HG02610 (cell line): ENCODE measurements around the gene CPVL.

Source experiments
- ATAC-seq: cut with Tn5 transposase; IDR thresholded peaks from one replicate; pipeline ENCODE4 v1.9.1; 2021; ENCODE audit warnings: mild to moderate bottlenecking, moderate library complexity; ENCODE audit not compliant: unreplicated experiment

CPVL gene

GRCh38 chr7:29053105-29053872 lies 93.0 kb downstream of the CPVL start:
- no peak for ATAC-seq

GRCh38 chr7:29046978-29047377 lies 99.4 kb downstream of the CPVL start:
- ATAC-seq, result no peak

DNA sequence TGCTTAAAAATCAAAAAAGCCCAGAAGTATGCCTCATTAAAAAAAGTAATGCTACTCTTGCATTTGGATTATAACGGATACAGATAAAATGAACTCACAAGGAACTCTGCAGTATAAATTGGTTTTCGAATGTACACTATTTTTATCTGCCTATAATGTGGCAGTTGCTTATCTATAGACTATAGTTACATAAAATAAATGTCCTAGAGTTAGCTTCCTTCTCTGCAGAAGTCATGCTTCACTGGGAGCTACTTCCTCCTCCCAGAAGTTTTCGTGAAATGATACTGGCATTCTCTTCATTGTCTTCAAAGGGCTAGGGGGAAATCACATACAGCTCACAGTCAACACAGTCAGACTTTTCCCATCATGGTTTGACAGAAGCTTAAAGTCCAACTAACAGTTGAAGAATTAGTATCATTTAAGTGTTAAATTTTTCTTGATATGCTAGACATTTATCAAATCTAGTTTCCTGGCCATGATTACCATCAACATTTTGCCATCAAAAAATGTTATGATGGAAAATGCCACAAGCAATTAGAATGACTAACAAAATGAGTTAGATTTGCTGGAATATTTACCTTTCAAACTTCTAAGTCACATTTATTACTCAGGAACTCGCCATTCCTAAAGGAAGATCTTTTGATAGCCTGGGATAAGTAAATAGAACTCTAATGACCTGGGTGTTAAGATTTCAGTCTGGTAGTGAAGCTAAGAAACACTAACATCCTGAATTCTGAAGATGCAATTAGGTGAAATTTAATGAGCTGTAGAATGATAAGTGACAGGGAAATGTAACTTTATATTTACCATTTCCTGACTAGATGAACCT lies 100.9 kb downstream of the CPVL start:
- ATAC-seq, result no peak

DNA sequence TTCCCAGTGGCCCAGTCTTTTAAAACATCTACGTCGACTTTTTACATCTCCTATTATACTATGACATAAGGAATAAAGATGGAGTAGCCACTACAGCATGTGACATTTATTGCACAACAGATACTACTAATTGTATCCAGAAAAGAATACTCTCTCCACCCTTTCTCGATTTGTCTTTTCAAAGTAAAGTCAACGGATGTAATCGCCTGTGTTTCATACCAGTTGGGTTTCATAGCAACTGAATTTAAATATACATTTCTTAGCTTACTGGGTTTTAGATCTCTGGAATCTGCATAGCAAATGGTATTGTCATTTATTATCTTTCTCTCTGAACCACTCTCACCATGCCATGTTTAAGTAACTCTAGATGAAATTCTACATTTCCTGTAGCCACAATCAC lies 101.8 kb downstream of the CPVL start:
- no peak for ATAC-seq

GRCh38 chr7:29043576-29043975 lies 102.8 kb downstream of the CPVL start:
- no peak for ATAC-seq

GRCh38 chr7:29042824-29043231 lies 103.5 kb downstream of the CPVL start:
- no peak for ATAC-seq

- ATAC-seq, result no peak
Observed at GRCh38 chr7:29041991-29042390, 104.3 kb downstream of the CPVL start.

DNA sequence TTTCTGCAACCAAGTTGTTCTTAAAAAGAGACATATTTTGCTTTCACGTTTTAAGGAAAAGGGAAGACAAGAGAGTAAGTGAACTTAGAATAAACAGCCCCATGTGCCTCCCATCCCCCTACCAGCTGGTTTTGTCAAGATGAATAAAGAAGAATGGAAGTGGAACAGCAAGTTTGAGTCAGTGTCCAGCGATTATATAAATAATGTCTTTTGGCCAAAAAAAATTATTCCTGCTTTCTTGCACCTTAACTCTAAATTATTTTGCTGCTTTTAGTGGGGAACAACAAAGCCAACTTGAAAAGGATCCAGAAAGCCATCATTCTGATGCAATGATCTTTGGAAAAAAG lies 105.8 kb downstream of the CPVL start:
- ATAC-seq, result no peak

- no peak for ATAC-seq
Observed at GRCh38 chr7:29039821-29040578, 106.3 kb downstream of the CPVL start.

DNA sequence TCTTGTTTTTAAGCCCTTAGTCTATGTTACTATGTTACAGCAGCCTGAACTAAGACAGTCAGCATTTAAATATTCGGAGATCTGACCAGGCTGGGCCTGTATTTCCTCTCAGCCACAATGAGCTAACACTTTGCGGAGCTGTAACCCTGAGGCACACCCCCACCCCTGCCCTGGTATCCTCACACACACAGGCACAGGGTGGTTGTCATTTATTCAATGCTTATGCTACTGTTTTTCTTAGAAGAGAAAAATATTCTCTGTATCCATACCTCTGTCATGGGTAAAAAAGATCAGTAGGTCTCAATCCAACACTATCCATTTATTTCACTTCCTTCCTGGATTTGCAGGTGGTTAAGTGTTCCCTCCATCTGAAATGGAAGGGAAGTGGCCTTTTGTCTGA lies 107.9 kb downstream of the CPVL start:
- ATAC-seq, result no peak

- no peak for ATAC-seq
Observed at GRCh38 chr7:29035044-29035740, 111.1 kb downstream of the CPVL start.

- ATAC-seq, result no peak
Observed at GRCh38 chr7:29033584-29033983, 112.8 kb downstream of the CPVL start.

- ATAC-seq, result no peak
Observed at GRCh38 chr7:29032146-29032545, 114.2 kb downstream of the CPVL start.

DNA sequence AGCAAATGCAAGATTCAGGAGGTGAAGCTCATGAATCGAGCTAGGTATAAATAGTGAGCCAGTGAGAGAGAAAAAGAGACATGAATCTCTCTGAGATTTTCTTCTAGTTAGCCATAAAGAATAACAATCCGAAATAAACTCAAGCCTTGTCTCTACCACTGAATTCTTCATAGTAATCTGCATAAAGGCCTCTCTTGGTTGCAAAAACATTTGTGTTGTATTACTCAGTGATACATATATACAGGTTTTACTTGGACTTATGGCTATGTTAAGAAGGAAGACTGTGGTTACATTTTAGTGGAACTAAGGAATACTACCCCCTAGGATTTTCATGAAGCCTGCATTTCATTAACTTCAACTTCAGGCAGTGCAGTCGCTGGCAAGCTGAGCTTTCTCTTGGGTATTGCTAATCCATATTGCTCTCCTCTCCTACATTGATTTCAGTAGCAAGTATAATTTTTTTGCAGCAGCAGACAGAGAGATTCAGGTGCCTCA lies 115.5 kb downstream of the CPVL start:
- ATAC-seq, result no peak

DNA sequence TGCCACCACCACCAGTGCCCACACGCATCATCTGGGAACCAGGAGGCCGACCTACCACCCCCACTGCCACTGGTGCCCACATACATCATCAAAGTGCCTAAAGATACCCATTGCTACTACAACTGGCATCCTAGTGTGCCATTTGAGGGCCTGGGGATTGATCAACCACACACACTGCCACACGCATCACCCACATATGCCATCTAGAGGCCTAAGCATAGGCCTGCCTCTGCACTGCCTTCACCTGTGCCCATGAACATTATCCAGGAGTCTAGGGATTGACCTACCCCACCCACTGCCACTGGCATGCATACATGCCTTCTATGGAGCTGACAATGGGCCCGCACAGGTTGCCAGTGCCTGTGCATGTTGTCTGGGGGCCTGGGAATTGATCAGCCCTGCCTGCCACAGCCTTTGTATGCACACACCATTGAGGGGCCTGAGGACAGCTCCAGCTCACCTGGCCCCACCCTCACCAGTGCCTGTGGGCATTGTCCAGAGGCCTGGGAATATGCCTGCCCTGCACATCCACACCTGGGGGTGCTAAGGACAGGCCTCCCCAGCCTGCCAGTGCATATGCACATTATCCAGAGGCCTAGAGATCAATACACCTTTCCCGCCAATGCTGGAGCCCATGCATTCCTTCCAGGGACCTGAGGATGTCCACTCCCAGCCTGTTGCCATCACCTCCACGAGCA lies 123.9 kb downstream of the CPVL start:
- no peak for ATAC-seq

DNA sequence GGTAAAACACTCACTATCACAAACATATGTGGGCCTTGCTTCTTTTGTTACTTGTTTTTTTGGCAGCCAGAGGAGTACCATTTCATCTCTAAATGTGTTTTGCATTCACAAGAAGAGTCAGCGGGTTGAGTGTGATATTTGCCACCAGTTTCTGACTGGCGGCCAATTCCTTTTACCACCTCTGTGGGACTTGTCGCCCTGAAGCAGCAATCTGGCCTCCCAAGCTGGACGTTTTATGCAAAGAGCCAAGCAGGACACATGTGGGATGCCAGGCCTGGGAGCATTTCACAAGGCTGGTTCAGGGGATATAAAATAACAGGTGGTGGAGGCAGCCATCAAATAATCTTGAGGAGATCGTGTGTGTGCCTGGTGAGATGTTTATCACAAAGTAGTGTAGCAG lies 126.4 kb downstream of the CPVL start:
- ATAC-seq, result no peak

DNA sequence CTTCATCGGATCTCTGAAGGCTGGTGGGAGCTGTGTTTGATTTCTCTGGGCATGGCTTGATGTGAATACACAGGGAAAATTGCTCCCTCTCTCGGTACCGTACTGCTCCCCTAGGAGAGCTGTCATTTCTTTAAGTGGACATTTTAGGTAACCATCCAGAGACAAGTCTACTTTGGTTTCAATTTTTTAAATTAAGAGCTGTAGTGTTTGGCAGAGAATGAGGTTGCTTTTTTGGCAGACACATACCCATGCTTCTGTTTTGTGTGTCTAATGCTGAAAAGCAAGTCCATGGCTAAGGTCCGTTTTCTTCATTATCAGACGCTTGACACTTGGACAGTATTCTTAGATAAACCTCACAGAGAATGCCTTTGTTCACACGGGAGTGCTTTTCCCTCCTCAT lies 127.0 kb downstream of the CPVL start:
- ATAC-seq, result no peak

DNA sequence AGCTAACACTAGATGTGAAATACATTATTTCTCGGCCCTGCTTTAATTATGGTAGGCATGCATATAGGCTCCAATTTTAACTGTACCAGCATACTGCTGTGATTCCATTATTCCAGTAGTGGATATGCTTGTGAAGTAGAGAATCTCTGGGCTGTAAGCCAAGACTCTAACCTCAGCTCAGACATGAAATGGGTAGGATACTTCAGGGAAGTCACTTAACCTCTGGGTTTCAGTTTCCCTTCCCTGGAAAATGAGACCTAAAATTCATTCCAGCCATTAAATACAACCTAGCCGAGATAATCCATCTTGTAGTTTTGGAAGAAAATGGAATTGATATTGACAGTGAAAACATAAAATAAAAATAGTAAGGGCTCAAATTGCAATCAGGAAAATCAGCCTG lies 128.6 kb downstream of the CPVL start:
- ATAC-seq, result no peak

GRCh38 chr7:29014725-29015124 lies 131.6 kb downstream of the CPVL start:
- no peak for ATAC-seq

- no peak for ATAC-seq
Observed at GRCh38 chr7:29013931-29014330, 132.4 kb downstream of the CPVL start.
